Measurements from ENCODE around the gene HGS.

The HGS gene

DNA sequence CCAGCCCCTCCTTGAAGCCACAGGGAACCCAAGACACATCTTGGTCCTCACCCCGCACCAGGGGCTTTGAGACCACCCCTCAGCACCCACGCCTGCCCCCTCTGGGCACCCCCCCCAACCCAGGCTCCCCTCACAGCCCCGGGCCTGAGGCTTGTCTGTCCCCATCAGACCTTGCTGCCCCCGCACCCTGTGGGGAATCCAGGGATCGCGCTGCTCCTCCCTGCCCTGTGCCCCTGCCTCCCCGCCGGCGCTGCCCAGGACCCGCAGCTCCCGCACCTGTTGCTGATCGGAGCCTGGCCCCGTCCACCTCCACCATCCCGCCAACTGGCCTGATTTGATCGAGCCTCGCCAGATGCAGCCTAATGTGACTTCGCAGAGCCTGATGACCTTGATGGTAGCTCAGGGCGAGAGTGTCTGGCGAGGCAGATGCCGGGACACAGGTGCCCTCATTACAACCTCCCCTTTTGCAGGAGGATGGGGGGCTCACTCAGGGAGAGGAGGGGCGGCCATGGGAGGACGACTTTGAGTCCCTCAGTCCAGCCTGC is 57.3 kb downstream of the HGS start:
- DNase-seq (ENCODE audit: low read depth) = no peak

DNA sequence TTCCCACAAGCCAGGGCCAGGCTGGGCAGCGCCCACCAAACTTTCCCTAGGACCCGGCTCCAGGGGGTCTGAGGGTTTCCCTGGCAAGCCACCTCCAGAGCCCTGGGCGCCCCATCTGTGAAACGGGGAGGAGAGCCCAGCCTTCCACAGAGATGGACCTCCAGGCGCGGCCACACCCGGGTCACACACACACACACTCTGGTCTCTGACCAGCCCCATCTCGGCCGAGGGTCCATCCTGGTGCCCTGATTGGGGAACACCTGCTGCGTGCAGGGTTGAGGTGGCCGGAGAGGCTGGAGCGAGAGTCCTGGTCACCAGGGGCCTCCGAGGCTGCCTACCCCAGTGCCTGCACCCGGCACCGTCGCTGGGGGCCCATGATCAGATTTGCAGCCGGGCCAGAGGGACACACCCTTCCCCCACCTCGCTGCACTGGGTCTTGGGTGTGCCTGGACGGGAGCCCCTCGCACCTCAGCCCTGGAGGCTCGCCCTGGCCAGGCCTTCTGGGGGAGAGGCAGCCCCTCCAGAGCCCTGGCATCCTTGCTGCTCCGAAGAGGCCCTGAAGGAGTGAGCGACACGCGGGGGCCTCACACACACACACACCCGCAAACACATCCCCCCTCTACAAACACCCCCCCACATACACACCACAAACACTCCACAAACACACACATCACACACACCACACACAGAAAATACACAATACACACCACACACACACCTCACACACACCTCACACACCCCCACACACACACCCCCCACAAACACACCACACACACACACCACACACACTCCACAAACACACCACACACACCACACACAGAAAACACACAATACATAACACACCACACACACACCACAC is 58.0 kb downstream of the HGS start:
- DNase-seq (ENCODE audit: low read depth) = no peak
